CD14-positive monocyte (primary cell): ENCODE measurements around the gene OAT. TPM values are rescaled to one million over a fixed set of nuclear protein-coding genes. Genes with fewer than 3 reads are reported as not detected.

Experiments
- DNase-seq, 3 donors: peaks; one replicate each; pipeline ENCODE4 v3.0.0-alpha.2; 2011 to 2022
- H2AFZ ChIP-seq: 2 replicates; pipeline ENCODE4 v1.6.0; 2012; ENCODE audit warnings: mild to moderate bottlenecking, low read depth, low read length, inconsistent platforms; ENCODE audit not compliant: insufficient read depth, poor library complexity, severe bottlenecking
- H3K27ac ChIP-seq, 2 donors: 1 replicate in 1 of 2; 2 replicates in 1 of 2; pipeline ENCODE4 v1.5.1; 2012 to 2013; ENCODE audit warnings: low read length in 2 of 2, control low read depth in 1 of 2, inconsistent platforms in 1 of 2, low read depth in 1 of 2, mild to moderate bottlenecking in 1 of 2
- H3K27me3 ChIP-seq, 2 donors: one replicate each; pipeline versions ENCODE4 v1.6.0 to v1.6.1; 2011 to 2013; ENCODE audit warnings: low read length in 2 of 2; ENCODE audit not compliant: control insufficient read depth in 2 of 2, insufficient read depth in 2 of 2
- H3K36me3 ChIP-seq, 2 donors: replicated peaks in 1 of 2; 1 replicate in 1 of 2; 2 replicates in 1 of 2; pipeline versions ENCODE4 v1.5.1 to v1.6.1; 2012 to 2013; ENCODE audit warnings: low read length in 2 of 2, control low read depth in 1 of 2, inconsistent platforms in 1 of 2, mild to moderate bottlenecking in 1 of 2; ENCODE audit not compliant: insufficient read depth in 2 of 2, control insufficient read depth in 1 of 2
- H3K4me1 ChIP-seq, 2 donors: 1 replicate in 1 of 2; 2 replicates in 1 of 2; pipeline versions ENCODE4 v1.5.1 to v1.6.1; 2012 to 2013; ENCODE audit warnings: low read length in 2 of 2, control low read depth in 1 of 2, inconsistent platforms in 1 of 2, mild to moderate bottlenecking in 1 of 2, moderate library complexity in 1 of 2; ENCODE audit not compliant: insufficient read depth in 2 of 2, control insufficient read depth in 1 of 2
- H3K4me2 ChIP-seq: replicated peaks from 2 replicates; pipeline ENCODE3; 2012; ENCODE audit warnings: low read length, moderate library complexity, mild to moderate bottlenecking; ENCODE audit not compliant: poor library complexity, severe bottlenecking; ENCODE audit errors: extremely low read depth
- H3K4me3 ChIP-seq, 3 experiments: fragments of 200-600 bp in 1 of 3; sonication (generic) in 1 of 3; replicated peaks in 1 of 3; 1 replicate in 2 of 3; 2 replicates in 1 of 3; pipeline ENCODE4 v1.5.1; 2011 to 2013; ENCODE audit warnings: low read length in 3 of 3, mild to moderate bottlenecking in 3 of 3, control low read depth in 2 of 3, low read depth in 2 of 3, inconsistent platforms in 1 of 3, moderate library complexity in 1 of 3
- H3K79me2 ChIP-seq: 2 replicates; pipeline ENCODE4 v1.6.0; 2012; ENCODE audit warnings: mild to moderate bottlenecking, control low read depth, inconsistent platforms, low read length, moderate library complexity; ENCODE audit not compliant: insufficient read depth
- H3K9ac ChIP-seq: 2 replicates; pipeline ENCODE4 v1.6.0; 2017; ENCODE audit warnings: low read length, mild to moderate bottlenecking; ENCODE audit not compliant: insufficient read depth, poor library complexity, severe bottlenecking
- H3K9me3 ChIP-seq, 2 donors: replicated peaks in 1 of 2; 1 replicate in 1 of 2; 2 replicates in 1 of 2; pipeline versions ENCODE4 v1.5.1 to v1.6.1; 2012 to 2013; ENCODE audit warnings: low read length in 2 of 2, control low read depth in 1 of 2; ENCODE audit not compliant: control insufficient read depth in 1 of 2, insufficient read depth in 1 of 2
- H4K20me1 ChIP-seq: 2 replicates; pipeline ENCODE4 v1.6.0; 2012; ENCODE audit warnings: mild to moderate bottlenecking, low read length, control low read depth, moderate library complexity; ENCODE audit not compliant: insufficient read depth
- H3K27ac Mint-ChIP-seq, 7 donors: one replicate each; pipeline ENCODE4 v1.8.0; 2020; ENCODE audit warnings: mild to moderate bottlenecking in 7 of 7, mixed read lengths in 7 of 7, moderate library complexity in 6 of 7, inconsistent platforms in 2 of 7
- H3K27me3 Mint-ChIP-seq, 3 donors: one replicate each; pipeline ENCODE4 v1.8.0; 2021 to 2022; ENCODE audit warnings: low read depth in 3 of 3, mild to moderate bottlenecking in 3 of 3, mixed read lengths in 3 of 3, moderate library complexity in 3 of 3, inconsistent platforms in 1 of 3
- H3K36me3 Mint-ChIP-seq, 2 donors: one replicate each; pipeline ENCODE4 v1.8.0; 2020; ENCODE audit warnings: mixed read lengths in 2 of 2, inconsistent platforms in 1 of 2, mild to moderate bottlenecking in 1 of 2
- H3K4me1 Mint-ChIP-seq: one replicate; pipeline ENCODE4 v1.8.0; 2020; ENCODE audit warnings: mild to moderate bottlenecking, mixed read lengths
- H3K4me3 Mint-ChIP-seq, 2 donors: one replicate each; pipeline ENCODE4 v1.8.0; 2020; ENCODE audit warnings: mild to moderate bottlenecking in 2 of 2, mixed read lengths in 2 of 2, moderate library complexity in 1 of 2
- H3K9me3 Mint-ChIP-seq, 7 donors: one replicate each; pipeline ENCODE4 v1.8.0; 2020 to 2022; ENCODE audit warnings: mixed read lengths in 7 of 7, mild to moderate bottlenecking in 6 of 7, moderate library complexity in 6 of 7, inconsistent platforms in 2 of 7
- WGBS: methylation state at CpG from one replicate; pipeline ENCODE4 v1.1.5; 2013; ENCODE audit warnings: missing lambda C conversion rate; ENCODE audit not compliant: insufficient coverage; 5-methylcytosine and 5-hydroxymethylcytosine counted together
- intact Hi-C, 2 donors: fragments of 100-400 bp; cut with micrococcal nuclease; formaldehyde crosslinking; loops; one replicate each; pipeline versions ENCODE4 v1.15.0 to v1.15.1; 2023
- polyA plus RNA-seq, 3 donors: library from polyadenylated mRNA; depleted of rRNA in 1 of 3; unstranded in 2 of 3; stranded (reverse) in 1 of 3; fragments of 300-500 nt in 2 of 3; fragments of >200 nt in 1 of 3; fragmentation: Illumina TruSeq in 2 of 3; gene quantifications; 1 replicate in 2 of 3; 2 replicates in 1 of 3; pipeline ENCODE4 v1.2.3, GENCODE V29; 2012 to 2021
- TF ChIP-seq, protein P1 (sequence below): fragments of 200-600 bp; IDR thresholded peaks from one replicate; pipeline ENCODE4 v1.8.0; 2022; ENCODE audit warnings: antibody characterized with exemption, mild to moderate bottlenecking

The OAT gene
- polyA plus RNA-seq, 3 donors, result 83.5 to 89.6 (median 87.3) TPM

DNA sequence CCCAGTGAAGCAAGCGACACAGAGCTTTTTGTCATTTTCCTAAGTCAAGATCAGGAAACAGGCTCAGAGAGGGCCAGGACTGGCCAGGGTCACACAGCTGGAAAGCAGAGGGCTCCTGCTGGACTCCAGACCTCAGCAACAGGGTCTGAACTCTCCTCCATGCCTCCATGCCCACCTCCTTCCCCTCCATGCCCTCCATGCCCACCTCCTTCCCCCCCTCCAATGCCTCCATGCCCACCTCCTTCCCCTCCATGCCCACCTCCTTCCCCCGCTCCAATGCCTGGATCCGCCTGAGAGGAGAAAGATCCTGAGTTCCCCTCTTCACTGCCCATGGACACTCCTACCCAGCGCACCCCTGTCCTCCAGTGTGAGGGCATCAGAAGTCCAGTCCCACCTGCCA lies 51.3 kb downstream of the OAT start:
- intact Hi-C loops, result no loop called here
- TF ChIP-seq, protein P1, sequence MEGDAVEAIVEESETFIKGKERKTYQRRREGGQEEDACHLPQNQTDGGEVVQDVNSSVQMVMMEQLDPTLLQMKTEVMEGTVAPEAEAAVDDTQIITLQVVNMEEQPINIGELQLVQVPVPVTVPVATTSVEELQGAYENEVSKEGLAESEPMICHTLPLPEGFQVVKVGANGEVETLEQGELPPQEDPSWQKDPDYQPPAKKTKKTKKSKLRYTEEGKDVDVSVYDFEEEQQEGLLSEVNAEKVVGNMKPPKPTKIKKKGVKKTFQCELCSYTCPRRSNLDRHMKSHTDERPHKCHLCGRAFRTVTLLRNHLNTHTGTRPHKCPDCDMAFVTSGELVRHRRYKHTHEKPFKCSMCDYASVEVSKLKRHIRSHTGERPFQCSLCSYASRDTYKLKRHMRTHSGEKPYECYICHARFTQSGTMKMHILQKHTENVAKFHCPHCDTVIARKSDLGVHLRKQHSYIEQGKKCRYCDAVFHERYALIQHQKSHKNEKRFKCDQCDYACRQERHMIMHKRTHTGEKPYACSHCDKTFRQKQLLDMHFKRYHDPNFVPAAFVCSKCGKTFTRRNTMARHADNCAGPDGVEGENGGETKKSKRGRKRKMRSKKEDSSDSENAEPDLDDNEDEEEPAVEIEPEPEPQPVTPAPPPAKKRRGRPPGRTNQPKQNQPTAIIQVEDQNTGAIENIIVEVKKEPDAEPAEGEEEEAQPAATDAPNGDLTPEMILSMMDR, result no peak
- peaks cover 0 to 7% of the 10 kb centered on the region in 2 donors for H3K36me3 Mint-ChIP-seq
- no peaks in the 10 kb centered on the region for H3K27me3 ChIP-seq
- peak overlapping the region in 1 of 7 donors; percentile 50 for H3K27ac Mint-ChIP-seq
- H3K4me2 ChIP-seq, result no peak overlapping the region
- peaks cover 0 to 18% of the 10 kb centered on the region in 2 donors for H3K4me1 ChIP-seq
- DNase-seq, result no peak
- no peak overlapping the region for H3K4me3 Mint-ChIP-seq
- H4K20me1 ChIP-seq, result no peaks in the 10 kb centered on the region
- H3K4me1 Mint-ChIP-seq, result peaks cover 24% of the 10 kb centered on the region
- H3K27ac ChIP-seq, result no peak overlapping the region
- peaks cover 2 to 10% (median 6%) of the 10 kb centered on the region in 7 donors for H3K9me3 Mint-ChIP-seq
- WGBS, result 95% methylated on average over 3 of the region's 4 CpGs
- no peaks in the 10 kb centered on the region for H3K36me3 ChIP-seq
- peaks cover 4 to 6% of the 10 kb centered on the region in 2 donors for H3K9me3 ChIP-seq
- no peak overlapping the region for H3K4me3 ChIP-seq
- no peak overlapping the region for H3K9ac ChIP-seq
- H3K79me2 ChIP-seq, result no peaks in the 10 kb centered on the region
- H2AFZ ChIP-seq, result no peak overlapping the region
- H3K27me3 Mint-ChIP-seq, result peaks cover 17 to 24% (median 22%) of the 10 kb centered on the region in 3 donors

DNA sequence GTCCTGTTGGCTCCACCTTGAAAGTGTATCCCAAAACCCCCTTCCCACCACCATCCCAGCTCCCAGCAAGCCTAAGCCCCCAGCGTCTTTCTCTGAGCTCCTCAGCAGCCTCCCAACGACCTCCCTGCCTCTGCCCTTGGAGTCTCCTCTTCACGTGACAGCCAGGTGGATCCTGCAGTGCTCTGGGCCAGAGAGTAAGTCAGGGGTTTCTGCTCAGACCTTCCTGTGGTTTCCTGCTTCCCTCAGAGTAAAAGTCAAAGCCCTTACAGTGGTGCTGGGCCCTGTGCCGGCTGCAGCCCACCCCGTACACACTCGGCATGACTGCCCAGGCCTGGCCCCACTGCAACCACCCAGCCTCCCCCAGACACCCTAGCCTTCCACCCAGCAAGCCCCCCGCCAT lies 51.9 kb downstream of the OAT start:
- no peaks in the 10 kb centered on the region for H3K36me3 ChIP-seq
- no peak overlapping the region for H3K4me3 ChIP-seq
- no peak overlapping the region for H3K9ac ChIP-seq
- peak overlapping the region in 2 of 7 donors; percentile 33 to 69 for H3K27ac Mint-ChIP-seq
- intact Hi-C loops, result no loop called here
- WGBS, result 2% methylated on average over 6 of the region's 7 CpGs
- peaks cover 0 to 6% of the 10 kb centered on the region in 2 donors for H3K36me3 Mint-ChIP-seq
- peaks cover 24% of the 10 kb centered on the region for H3K4me1 Mint-ChIP-seq
- no peak overlapping the region for H2AFZ ChIP-seq
- DNase-seq, result no peak
- TF ChIP-seq, protein P1, result no peak
- H3K4me3 Mint-ChIP-seq, result peak overlapping the region in 1 of 2 donors; percentile 51
- no peaks in the 10 kb centered on the region for H3K27me3 ChIP-seq
- no peaks in the 10 kb centered on the region for H3K79me2 ChIP-seq
- H3K27me3 Mint-ChIP-seq, result peaks cover 17 to 23% (median 22%) of the 10 kb centered on the region in 3 donors
- peaks cover 3 to 5% of the 10 kb centered on the region in 2 donors for H3K9me3 ChIP-seq
- peaks cover 2 to 8% (median 6%) of the 10 kb centered on the region in 7 donors for H3K9me3 Mint-ChIP-seq
- peaks cover 0 to 18% of the 10 kb centered on the region in 2 donors for H3K4me1 ChIP-seq
- no peak overlapping the region for H3K4me2 ChIP-seq
- H4K20me1 ChIP-seq, result no peaks in the 10 kb centered on the region
- no peak overlapping the region for H3K27ac ChIP-seq
